GM19395 (cell line): Measurements from ENCODE around the gene TCF20.

Source experiments
- ATAC-seq: cut with Tn5 transposase; IDR thresholded peaks from one replicate; pipeline ENCODE4 v1.9.1; 2021; ENCODE audit warnings: mild to moderate bottlenecking, moderate library complexity; ENCODE audit not compliant: unreplicated experiment

The TCF20 gene

GRCh38 chr22:42282252-42282942, 11.9 kb upstream of the TCF20 start:
- no peak for ATAC-seq

GRCh38 chr22:42281706-42282251, 11.3 kb upstream of the TCF20 start:
- ATAC-seq, result no peak

- ATAC-seq, result no peak
Measured at GRCh38 chr22:42281284-42281683, 10.8 kb upstream of the TCF20 start.

- no peak for ATAC-seq
Measured at GRCh38 chr22:42280836-42281235, 10.4 kb upstream of the TCF20 start.

GRCh38 chr22:42280140-42280539, 9.7 kb upstream of the TCF20 start:
- no peak for ATAC-seq

- ATAC-seq, result no peak
Measured at GRCh38 chr22:42279425-42280020, 9.1 kb upstream of the TCF20 start.

GRCh38 chr22:42277988-42278776, 7.7 kb upstream of the TCF20 start:
- ATAC-seq, result no peak

- ATAC-seq, result no peak
Measured at GRCh38 chr22:42277232-42277753, 6.8 kb upstream of the TCF20 start.

GRCh38 chr22:42275970-42276369, 5.5 kb upstream of the TCF20 start:
- no peak for ATAC-seq

GRCh38 chr22:42275176-42275575, 4.7 kb upstream of the TCF20 start:
- ATAC-seq, result no peak

- no peak for ATAC-seq
Measured at GRCh38 chr22:42273855-42274451, 3.5 kb upstream of the TCF20 start.

GRCh38 chr22:42272431-42272999, 2.1 kb upstream of the TCF20 start:
- no peak for ATAC-seq

GRCh38 chr22:42271906-42272305, 1.5 kb upstream of the TCF20 start:
- ATAC-seq, result no peak

- ATAC-seq, result no peak
Measured at GRCh38 chr22:42271191-42271813, 849 bp upstream of the TCF20 start.

GRCh38 chr22:42270176-42270509, 310 bp downstream of the TCF20 start:
- ATAC-seq, result peak; percentile 34

GRCh38 chr22:42269432-42270175, 849 bp downstream of the TCF20 start:
- ATAC-seq, result peak; percentile 57

- ATAC-seq, result no peak
Measured at GRCh38 chr22:42268852-42269410, 1.5 kb downstream of the TCF20 start.

GRCh38 chr22:42265321-42265720, 5.1 kb downstream of the TCF20 start:
- ATAC-seq, result no peak

- no peak for ATAC-seq
Measured at GRCh38 chr22:42263944-42264343, 6.5 kb downstream of the TCF20 start.
